ENCODE data around the gene PRSS27.
"Not testable (repeated sequence)": the region's sequence is repeated elsewhere in the genome, so short reads cannot be mapped to it uniquely, and the experiment has no call there.

- TF ChIP-seq CTCF, POLR2AphosphoS5 (IDR thresholded peaks at IDR 0.05): not testable (repeated sequence)
Measured at GRCh38 chr16:2676937-2677336, 43.1 kb downstream of the PRSS27 start.

All from gastroesophageal sphincter (tissue), 3 donors.